AG10803 (cell line): ENCODE measurements around the gene A2ML1.

Source experiments
- DNase-seq: peaks from one replicate; pipeline ENCODE4 v3.0.0; 2010; ENCODE audit warnings: low read depth
- H3K4me3 ChIP-seq: 2 replicates; pipeline ENCODE4 v1.5.1; 2011; ENCODE audit warnings: mild to moderate bottlenecking, low read length, control low read depth
- TF ChIP-seq, protein P1 (sequence below): conservative IDR thresholded peaks from 2 replicates; pipeline ENCODE4 v1.5.1; 2011; ENCODE audit warnings: mild to moderate bottlenecking, low read length, control low read depth, inconsistent platforms

A2ML1 gene

DNA sequence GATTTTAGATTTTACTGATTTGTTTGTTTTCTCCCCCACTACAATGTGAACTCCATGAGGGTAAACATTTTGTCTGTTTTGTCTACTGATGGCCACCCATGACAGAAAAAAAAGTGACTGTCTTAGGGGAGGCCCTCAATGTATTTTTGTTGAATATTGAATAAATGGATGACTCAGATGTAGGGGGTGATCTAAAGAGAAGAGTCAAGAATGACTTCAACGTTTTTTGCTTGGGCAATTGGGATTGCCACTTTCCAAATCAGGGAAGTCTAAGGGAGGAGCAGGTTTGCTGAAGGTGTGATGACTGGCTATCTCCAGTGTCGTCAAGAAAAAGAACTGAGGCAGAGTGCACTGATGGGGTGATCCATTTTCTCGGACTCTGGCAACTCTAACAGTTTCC is 81.2 kb downstream of the A2ML1 start:
- TF ChIP-seq, protein P1, sequence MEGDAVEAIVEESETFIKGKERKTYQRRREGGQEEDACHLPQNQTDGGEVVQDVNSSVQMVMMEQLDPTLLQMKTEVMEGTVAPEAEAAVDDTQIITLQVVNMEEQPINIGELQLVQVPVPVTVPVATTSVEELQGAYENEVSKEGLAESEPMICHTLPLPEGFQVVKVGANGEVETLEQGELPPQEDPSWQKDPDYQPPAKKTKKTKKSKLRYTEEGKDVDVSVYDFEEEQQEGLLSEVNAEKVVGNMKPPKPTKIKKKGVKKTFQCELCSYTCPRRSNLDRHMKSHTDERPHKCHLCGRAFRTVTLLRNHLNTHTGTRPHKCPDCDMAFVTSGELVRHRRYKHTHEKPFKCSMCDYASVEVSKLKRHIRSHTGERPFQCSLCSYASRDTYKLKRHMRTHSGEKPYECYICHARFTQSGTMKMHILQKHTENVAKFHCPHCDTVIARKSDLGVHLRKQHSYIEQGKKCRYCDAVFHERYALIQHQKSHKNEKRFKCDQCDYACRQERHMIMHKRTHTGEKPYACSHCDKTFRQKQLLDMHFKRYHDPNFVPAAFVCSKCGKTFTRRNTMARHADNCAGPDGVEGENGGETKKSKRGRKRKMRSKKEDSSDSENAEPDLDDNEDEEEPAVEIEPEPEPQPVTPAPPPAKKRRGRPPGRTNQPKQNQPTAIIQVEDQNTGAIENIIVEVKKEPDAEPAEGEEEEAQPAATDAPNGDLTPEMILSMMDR: no peak
- DNase-seq: no peak
- H3K4me3 ChIP-seq: no peak overlapping the region

DNA sequence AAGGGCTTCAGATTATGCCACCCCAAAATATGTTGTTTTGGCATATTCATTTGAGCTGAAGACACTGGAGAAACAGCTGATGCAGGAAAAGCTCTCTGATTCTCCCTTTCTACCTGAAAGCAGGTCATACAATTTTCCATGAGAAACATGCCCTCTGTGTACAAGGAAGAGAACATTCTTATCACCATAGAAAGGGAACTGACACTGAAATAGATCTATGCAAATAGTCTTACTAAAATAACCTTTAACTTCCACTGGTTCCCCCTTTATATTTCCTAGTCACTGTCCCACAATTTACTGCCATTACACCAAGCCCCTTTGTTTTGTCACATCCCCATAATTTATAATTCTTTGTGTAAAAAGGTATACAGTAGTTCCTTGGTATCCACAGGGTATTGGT is 82.2 kb downstream of the A2ML1 start:
- no peak overlapping the region for H3K4me3 ChIP-seq
- TF ChIP-seq, protein P1: no peak
- DNase-seq: no peak

DNA sequence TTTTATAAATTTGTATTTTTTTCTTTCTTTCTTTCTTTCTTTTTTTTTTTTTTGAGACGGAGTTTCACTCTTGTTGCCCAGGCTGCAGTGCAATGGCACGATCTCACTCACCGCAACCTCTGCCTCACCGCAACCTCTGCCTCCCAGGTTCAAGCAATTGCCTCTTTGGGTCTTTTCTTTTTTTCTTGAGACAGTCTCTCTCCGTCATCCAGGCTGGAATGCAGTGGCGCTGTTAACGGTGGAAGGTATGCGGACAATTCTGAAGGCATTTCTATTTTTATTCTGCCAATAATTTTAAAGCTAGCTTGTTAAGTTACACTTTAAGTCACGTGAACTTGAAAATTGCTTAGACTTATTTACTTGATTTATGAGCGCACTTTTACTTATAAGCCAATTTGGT is 83.1 kb downstream of the A2ML1 start:
- no peak for DNase-seq
- no peak overlapping the region for H3K4me3 ChIP-seq
- TF ChIP-seq, protein P1: no peak

DNA sequence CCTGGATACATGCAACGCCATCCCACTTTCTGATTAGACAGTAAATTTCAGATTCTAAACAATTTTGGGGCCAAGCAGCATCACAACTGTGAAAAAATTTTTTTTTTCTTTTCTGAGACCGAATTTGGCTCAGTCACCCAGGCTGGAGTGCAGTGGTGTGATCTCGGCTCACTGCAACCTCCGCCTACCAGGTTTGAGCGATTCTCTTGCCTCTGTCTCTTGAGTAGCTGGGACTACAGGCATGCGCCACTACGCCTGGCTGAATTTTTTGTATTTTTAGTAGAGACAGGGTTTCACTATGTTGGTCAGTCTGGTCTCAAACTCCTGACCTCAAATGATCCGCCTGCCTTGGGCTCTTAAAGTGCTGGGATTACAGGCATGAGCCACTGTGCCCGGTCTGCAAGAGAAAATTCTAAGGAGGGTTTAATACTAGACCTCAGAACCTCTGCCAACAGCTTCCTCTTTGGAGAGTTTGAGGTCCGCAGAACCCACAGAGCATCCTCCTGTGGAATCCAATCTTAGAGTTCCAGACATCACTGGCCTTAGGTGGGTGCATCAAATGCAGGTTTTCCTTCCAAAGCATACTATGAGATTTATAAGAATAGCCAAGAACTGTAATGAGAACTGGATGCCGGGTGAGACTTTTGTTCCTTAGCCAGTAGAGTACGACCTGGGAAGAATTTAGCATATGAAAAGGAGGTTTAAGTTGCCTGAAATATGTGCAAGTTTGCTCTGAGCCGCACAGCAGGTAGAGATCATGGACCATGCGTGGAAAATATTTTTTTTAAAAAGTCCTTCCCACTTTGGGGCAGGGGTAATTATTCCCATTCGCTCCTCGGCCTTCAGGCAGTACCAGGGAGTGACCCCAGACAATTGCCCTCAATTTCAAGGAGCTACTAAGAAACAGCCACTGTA is 84.1 kb downstream of the A2ML1 start:
- DNase-seq: no peak
- H3K4me3 ChIP-seq: no peak overlapping the region
- TF ChIP-seq, protein P1: no peak

DNA sequence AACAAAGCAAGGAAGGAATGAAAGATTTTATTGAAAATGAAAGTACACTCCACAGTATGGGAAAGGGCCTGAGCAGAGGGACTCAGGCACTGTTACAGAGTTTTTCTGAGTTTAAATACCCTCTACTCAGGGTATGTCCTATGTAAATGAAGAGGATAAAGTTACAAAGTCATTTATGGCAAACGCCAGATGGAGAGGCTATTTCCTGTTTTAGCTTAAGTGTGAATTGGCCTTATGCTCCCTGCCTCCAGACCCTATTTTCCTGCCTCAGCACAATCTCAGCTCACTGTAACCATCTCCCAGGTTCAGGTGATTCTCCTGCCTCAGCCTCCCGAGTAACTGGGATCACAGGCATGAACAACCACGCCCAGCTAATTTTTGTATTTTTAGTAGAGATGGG is 85.1 kb downstream of the A2ML1 start:
- H3K4me3 ChIP-seq: no peak overlapping the region
- TF ChIP-seq, protein P1: no peak
- DNase-seq: no peak

DNA sequence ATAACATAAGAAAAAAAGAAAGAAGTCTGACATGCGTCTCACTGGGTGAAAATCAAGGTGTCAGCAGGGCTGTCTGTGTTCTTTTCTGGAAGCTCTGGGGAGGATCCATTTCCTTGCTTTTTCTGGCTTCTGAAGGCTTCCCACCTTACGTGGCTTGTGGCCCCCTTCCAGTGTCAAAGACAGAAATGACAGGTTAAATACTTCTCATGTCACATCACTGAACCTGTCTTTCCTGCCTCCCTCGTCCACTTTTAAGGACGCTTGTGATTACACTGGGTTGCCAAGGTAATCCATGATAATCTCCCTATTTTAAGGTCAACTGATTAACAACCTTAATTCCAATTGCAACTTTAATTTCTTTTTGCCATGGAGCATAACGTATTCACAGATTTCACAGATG is 87.3 kb downstream of the A2ML1 start:
- DNase-seq: no peak
- TF ChIP-seq, protein P1: no peak
- no peak overlapping the region for H3K4me3 ChIP-seq

DNA sequence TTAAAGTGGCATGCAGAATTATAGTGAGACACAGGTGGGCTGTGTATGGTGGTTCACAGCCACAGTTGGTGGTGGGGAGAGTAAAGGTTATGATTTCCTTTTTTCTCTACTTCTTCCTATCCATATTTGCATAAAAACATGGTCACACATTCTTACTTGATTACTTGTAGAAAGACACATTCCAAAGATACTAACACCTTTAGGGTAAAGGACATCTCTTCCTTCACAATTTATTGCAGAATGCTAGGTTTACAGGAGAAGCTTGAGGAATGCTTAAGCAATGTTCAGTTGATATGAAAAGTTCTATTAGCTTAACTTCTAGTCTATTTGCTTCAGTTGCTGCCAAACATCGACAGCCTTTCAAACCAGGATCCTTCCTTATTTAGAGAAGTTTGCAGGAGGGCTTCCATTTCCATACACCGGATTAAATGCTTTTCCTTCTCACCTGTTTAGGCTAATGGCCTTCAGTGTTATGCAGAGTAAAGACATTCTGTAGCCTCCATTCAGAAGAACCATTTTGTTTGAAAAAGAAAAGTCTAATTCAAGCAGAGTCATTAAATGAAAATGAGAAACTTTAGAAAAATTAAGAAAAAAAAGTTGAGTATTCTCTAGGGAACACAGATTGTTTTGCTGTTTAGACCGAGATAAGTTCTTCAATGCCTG is 89.3 kb downstream of the A2ML1 start:
- TF ChIP-seq, protein P1: no peak
- no peak overlapping the region for H3K4me3 ChIP-seq
- no peak for DNase-seq
